ENCODE results near the gene CAB39L.

Gene CAB39L

DNA sequence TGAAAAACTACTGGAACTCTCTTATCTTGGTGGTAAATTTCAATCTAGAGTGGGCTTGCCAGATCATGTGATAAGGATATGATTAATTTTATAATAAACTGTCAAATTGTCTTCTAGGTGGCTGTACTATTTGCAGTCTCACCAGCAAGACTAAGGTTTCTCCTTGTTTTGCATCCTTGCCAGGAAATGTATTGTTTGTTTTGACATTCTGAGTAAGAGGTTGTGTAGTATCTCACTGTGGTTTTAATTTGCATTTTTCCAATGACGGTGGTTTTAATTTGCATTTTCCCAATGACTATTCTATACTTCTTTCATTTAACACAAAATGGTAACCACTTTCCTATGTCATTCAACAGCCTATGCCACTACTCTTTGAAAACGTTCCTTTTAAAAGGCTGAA is 2.0 kb downstream of the CAB39L start:
- DNase-seq (ENCODE audit: low spot score), result no peak

DNA sequence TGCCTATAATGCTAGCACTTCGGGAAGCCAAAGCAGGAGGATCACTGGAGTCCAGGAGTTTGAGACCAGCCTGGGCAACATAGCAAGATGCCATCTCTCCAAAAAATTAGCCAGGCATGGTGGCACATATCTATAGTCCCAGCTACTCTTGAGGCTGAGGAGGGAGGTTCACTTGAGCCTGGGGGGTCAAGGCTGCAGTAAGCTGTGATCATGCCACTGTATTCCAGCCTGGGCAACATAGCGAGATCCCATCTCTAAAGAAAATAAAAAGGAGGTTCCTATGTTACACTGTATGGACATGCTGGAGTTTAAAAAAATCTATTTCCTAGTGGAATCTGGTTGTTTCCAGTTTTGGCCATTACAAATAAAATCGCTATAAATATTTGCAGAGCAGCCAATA is 2.6 kb downstream of the CAB39L start:
- no peak for DNase-seq (ENCODE audit: low spot score)

DNA sequence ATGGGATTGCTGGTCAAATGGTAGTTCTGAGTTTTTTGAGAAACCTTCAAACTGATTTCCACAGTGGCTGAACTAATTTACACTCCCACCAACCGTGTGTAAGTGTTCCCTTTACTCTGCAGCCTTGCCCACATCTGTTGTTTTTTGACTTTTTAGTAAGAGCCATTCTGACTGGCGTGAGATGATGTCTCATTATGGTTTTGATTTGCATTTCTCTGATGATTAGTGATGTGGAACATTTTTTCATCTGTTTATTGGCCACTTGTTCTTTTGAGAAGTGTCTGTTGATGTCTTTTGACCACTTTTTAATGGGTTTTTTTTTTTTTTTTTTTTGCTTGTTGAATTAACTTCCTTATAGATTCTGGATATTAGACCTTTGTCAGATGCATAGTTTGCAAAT is 4.3 kb downstream of the CAB39L start:
- no peak for DNase-seq (ENCODE audit: low spot score)

DNA sequence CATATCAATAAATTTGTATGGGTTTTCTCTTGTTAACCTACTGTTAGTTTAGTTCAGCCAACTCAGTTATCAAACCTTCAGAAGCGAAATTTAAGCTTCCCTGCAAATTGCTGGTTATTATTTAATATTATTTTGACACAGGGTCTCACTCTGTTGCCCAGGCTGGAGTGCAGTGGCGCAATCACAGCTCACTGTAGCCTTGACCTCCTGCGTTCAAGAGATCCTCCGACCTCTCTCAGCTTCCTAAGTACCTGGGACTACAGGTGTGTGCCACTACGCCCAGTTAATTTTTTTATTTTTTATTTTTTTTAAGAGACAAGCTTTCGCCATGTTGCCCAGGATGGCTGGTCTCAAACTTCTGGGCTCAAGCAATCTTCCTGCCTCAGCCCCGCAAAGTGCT is 6.2 kb downstream of the CAB39L start:
- no peak for DNase-seq (ENCODE audit: low spot score)

DNA sequence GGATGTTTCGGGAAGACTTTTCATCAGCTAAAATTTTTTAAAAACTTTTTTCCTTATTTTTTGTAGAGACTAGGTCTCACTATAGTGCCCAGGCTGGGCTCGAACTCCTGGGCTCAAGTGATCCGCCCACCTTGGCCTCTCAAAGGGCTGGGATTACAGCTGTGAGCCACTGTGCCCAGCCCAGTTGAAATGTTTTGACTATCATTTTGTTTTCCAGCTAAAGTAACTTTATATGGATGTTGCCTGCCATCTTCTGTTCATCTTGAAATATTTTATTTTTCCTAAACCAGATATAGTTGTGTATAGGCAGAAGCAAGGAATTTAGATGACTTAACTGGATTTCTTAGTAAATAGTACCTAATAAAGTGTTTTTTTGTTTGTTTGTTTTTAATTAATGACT is 7.0 kb downstream of the CAB39L start:
- DNase-seq (ENCODE audit: low spot score), result no peak

DNA sequence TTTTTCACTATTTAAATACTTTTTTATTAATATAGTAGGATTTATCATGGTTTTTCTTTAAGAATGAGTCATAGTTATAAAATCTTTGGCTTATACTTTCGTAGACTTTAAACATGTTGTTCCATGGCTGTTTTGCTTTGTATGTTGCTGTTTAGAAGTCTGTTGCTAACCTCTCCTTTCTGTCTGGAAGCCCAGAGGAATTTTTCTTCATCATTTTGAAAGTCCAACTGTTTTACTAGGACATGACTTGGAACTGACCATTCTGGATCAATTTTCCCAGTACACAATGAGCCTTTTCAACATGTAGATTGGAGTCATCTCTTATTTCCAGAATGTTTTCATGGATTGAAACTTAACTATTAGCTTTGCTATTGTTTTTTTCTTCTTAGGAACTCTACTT is 7.9 kb downstream of the CAB39L start:
- DNase-seq (ENCODE audit: low spot score), result no peak

DNA sequence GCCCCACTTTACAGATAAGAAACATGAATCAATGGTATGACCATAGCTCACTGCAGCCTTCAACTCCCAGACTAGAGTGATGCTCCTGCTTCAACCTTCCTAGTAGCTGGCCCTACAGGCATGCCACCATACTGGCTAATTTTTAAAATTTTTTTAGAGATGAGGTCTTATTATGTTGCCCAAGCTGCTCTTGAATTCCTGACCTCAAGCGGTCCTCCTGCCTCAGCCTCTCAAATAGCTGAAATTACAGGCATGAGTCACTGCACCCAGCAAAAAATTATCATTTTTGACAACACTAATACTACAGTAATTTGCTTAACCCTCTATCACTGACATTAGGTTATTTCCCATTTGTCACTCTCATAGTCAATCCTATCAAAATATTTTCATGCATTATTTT is 14.7 kb downstream of the CAB39L start:
- no peak for DNase-seq (ENCODE audit: low spot score)

DNA sequence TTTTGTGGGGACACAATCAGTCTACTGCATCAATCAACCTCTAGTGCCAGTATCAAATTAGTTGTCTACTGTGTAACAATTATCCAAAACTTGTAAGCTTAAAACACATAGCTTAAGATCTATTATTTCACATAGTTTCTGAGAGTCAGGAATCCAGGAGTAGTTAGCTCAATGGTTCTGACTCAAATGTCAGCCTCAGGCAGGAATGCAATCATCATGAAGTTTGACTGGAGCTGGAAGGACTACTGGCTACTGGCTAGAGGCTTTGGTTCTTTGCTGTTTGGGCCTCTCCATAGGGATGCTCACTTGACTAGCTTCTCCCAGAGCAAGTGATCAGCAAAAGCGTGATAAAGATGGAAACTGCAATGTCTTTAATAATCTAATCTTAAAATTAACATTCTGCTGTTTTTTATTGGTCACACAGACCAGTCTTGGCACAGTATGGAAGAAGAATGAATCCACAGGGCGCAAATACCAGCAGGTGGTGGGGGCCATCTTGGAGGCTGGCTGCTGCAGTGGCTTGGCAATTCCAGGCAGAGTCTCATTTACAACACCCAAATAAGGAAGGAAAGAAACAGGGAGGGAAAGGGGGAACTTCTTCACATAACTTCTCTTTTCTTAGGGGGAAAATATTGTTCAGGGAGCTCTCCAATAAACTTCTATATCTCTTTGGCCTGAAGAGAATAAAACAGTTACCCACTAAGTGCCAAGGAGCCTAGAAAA is 15.7 kb downstream of the CAB39L start:
- DNase-seq (ENCODE audit: low spot score), result no peak

DNA sequence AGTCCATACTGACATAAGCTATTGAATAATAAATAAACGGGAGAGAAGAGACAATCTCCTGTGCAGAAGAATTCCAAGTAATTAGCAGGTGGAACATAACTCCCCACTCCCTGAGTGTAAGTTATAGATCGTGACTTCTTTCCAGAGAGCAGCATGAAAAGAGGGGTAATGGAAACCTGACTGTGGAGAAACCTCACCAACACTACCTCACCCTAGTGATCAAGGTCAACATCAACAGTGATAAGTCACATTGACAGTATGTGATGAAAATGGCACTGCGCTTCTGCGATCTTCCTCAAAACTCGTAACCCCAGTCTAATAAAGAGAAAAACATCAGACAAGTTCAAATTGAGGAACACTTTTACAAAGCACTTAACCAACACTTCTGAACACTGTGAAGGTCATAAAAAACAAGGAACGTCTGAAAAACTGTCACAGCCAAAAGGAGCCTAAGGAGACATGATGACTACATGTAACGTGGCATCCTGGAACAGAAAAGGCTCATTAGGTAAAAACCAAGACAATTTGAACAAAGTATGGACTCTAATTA is 19.8 kb downstream of the CAB39L start:
- no peak for DNase-seq (ENCODE audit: low spot score)

DNA sequence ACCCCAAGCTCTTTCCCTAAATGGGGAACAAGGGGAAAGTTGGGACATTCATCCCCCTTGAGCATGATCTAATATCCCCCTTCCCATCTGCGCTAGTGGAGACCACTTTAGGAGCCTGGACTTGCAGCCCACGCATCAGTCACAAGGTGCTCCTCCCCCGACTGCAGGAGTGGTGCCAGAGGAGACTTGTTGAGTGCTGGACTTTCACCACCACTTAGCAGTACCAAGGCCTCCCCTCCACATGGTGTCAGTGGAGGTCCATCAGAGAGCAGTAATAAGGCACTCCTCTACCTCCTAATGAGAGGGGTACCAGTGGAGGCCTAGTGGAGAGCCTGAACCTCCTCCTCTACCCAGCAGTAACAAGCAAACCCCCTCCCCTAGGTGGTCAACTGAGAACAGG is 22.5 kb downstream of the CAB39L start:
- DNase-seq (ENCODE audit: low spot score), result peak; percentile 20

DNA sequence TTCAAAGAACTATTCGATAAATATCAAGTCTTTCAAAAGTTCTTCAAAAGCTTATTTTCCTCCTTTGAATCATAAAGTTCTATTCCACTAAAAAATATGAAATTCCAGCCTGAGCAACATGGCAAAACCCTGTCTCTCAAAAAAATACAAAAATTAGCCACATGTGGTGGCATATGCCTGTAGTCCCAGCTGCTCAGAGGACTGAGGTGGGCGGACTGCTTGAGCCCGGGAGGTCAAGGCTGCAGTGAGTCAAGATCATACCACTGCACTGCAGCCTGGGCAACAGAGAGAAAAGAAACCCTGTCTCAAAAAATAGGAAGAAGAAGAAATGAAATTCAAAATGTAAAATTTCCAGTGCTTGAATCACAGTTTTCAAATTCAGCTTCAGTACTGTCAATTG is 24.6 kb downstream of the CAB39L start:
- no peak for DNase-seq (ENCODE audit: low spot score)

DNA sequence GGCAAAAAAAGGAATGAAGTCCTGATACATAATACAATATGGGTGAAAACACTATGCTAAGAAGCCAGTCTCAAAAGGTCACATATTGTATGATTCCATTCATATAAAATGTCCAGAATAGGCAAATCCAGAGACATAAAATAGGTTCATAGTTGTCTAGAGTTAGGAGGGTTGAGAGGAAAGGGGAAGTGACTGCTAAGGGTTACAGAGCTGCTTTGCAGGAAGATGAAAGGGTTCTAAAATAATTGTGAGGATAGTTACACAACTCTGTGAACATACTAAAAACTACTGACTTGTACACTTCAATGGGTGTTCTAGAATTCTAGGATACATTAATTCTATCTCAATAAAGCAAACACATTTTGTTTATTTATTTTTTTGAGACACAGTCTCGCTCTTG is 25.7 kb downstream of the CAB39L start:
- DNase-seq (ENCODE audit: low spot score), result no peak

DNA sequence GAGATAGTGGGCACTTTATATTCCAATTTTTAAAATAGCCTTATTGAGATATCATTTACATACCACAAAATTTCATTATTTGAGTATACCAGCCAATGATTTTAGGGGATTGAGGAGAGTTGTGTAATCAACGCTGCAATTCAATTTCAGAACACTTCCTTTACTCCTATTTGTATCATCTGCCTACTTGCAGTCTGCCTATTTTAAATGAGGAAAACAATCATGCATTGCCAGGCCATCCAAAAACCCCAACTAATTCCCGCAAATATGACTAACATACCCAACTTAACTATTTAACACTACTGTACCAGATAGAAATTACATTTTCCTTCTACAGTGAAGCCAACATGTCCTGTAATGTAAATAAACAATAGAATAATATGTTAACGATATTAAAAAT is 26.7 kb downstream of the CAB39L start:
- DNase-seq (ENCODE audit: low spot score), result no peak

DNA sequence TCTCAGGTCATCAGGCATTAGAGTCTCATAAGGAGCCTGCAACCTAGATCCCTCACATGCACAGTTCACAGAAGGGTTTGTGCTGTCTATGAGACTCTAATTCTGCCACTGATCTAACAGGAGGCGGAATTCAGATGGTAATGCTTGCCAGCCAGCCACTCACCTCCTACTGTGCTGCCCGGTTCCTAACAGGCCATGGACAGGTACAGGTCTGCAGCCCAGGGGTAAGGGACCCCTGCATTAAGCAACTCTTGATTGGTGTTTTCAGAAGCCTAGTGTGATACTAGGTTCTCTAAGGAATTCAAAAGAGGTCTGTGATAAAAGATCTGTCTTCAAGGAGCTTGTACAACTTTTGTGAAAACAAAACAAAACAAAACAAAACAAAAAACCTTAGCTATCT is 31.1 kb downstream of the CAB39L start:
- DNase-seq (ENCODE audit: low spot score), result no peak

DNA sequence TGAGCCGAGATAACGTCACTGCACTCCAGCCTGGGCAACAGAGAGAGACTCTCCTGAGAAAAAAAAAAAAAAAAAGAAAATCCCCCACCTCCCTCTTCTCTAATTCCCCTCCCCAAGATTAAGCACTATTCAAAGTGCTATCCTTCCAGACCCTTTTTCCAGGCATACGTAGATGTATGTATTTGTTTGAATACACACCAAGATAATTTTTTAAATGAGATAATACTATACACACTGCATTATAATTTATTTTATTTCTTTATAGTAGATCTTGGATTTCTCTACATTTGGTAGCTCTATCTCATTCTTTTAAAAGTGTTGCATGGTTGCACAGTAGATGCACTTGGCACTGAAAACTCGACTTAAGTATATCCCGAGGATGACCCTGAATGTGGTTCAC is 32.5 kb downstream of the CAB39L start:
- DNase-seq (ENCODE audit: low spot score), result no peak

DNA sequence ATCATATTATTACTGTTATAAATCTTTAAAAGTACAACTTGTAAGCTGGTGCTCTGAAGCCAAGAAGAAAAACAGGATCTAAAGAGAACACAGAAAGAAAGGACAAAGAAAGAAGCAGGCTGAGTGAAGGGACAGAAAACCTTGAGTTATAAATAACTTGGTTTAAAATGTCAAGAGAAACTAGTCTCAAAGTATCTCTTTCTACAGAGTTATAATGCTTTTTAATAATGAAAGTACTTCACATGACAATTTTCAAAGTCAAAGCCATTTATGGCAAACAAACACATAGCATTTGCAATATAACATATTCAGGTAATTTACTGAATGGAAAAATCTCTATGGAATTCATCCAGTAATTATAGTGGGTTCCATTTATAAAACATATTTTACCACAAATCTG is 33.4 kb downstream of the CAB39L start:
- no peak for DNase-seq (ENCODE audit: low spot score)

DNA sequence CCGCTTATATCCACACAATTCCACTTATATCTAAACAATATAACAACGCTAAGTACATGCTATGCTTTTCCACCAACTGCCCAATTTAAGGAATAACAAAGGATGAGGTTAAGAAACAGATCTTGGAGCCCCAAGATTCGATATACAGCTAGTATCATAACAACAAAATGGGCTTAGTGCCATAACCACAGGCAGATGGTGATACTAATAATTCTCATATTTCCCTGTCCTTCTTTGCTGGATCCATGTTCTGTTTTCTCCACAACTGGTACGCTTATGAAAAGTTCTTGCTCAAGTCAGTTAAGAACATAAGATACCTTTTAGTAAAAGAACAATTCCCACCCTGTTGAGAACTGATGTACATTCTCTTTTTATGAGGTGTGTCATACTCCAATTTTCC is 33.9 kb downstream of the CAB39L start:
- DNase-seq (ENCODE audit: low spot score), result no peak

DNA sequence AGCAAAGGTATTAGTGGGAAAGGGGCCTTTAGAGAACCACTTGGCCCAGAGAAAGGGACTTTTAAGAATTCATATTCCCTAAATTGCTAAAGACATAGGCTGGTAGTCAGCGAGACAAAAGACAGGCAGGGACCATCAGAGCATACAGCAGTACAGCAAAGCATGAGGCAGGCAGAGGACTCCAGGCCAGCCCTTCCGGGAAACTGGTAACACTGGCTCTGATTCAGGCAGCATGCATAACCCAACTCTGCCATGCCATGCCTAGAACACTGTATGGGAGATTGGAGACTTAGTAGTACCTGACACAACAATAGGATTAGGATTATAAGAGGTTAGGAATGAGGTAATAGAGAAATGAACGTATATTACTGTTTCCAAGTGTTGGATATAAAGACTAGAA is 34.9 kb downstream of the CAB39L start:
- no peak for DNase-seq (ENCODE audit: low spot score)

DNA sequence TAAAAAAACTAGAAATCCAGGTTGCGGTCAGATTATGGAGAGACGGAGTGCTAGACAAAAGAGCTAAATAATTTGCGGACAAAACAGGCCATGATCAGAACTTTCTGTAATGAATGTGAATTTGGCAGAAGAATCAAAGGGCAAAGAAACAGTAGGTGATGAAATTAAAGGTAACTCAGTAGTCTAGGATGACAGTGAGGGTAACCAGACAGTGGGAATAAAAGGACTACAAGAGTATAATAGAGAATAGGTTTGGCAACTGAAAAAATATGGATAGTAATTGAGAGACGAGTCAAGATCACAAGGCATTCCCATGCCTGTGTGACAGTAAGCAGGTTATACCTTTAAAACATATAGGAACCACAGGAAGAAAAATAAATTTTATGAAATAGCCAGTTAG is 35.9 kb downstream of the CAB39L start:
- DNase-seq (ENCODE audit: low spot score), result no peak

DNA sequence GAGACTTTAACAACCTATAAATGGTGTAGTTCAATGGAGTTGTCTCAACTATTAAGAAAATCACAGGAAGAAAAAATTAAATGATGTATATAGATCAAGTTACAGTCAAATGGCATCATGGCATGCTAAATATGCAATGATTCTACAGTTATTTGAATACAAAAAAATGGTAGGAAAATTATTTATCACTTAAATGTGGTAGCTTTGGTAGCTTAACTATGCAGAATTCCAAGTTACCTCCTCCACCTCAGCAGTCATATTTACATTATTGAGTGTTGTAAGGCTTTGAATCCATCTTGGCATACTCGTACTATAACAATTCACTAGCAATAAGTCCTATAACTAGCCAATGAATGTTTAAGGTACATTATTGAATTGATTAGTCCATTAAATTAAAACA is 36.8 kb downstream of the CAB39L start:
- no peak for DNase-seq (ENCODE audit: low spot score)

DNA sequence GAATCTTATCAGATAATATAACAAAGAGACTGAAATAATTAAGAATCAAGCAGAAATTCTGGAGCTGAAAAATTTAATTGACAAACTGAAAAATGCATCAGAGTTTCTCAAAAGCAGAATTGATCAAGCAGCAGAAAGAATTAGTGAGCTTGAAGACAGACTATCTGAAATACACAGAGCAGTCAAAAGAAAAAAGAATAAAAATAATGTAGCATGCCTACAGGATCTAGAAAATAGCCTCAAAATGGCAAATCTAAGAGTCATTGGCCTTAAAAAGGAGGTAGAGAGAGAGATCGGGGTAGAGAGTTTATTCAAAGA is 39.2 kb downstream of the CAB39L start:
- no peak for DNase-seq (ENCODE audit: low spot score)

DNA sequence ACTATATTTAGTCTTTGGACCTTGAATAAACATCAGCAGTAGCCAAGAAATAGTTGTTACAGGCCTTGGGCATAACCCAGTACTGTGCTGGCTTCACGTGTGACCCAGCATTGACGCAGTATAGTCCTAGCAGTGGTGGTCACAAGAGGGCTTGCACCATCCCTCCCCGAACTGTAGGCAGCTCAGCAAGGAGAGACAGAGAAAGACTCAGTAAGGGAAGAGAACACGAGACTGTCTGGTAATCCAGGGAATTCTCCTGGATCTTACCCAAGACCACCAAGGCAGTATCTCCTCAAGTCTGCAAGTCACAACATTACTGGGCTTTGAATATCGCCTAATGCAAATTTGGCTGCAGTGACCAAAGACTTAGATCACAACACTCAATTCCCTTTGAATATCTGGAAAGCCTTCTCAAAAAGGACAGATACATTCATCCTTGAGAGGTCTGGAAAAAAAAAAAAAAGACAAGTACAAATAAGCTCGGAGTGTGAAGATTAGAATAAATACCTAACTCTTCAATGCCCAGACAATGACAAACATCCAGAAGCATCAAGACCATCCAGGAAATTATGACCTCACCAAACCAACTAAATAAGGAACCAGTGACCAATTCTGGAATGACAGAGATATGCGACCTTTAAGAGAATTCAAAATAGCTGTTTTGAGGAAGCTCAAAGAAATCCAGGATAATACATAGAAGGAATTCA is 39.7 kb downstream of the CAB39L start:
- DNase-seq (ENCODE audit: low spot score), result no peak

DNA sequence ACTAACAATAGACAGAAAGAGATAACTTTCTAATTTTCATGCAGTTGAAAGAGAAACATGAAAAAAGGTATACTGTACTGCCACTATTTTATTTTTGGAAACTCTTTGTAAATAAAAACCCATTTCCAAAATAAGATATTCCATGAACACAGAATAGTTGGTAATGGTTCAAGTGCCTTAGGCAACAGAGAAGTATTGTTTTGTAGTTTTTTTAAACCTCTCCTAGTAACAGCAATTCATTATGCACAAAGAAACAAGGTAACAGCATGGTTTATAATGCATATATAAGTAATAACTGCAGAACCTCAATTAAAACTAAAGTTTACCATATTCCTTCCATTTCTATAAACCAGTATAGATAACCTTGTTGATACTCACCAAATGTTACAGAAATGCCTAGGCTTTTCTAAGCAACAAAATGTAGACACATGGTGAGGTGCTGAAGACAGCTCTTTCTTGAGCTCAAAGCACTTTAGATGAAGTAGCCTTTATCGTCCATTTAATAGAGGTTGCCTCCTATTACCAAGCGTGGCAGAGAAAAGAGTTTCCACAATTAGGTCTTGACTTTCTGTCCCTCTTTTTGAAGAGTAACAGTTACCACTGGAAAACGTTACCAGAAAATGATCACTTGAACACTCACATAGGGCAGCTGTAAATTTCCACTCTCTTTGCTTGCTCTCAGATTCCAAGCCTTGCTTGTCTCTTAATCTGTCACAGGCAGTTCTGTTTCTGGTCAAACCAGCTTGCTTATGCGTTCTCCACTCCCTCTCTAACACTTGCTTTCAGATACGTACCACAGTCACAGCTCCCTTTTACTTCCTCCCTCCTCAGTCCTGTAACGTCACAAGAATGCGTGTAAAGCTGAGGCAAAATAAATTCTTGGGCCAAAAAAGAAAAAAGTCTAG is 42.9 kb downstream of the CAB39L start:
- DNase-seq (ENCODE audit: low spot score), result no peak
